ENCODE data around the gene ONECUT3.
"Not testable (repeated sequence)": the region's sequence is repeated elsewhere in the genome, so short reads cannot be mapped to it uniquely, and the experiment has no call there.

ONECUT3 gene

GRCh38 chr19:1752757-1753728, at the start of gene ONECUT3:
TSS of gene ONECUT3 (plus strand) at chr19:1753506. CDS start at chr19:1753663, 157 bp downstream.
- no peak for DNase-seq

DNA sequence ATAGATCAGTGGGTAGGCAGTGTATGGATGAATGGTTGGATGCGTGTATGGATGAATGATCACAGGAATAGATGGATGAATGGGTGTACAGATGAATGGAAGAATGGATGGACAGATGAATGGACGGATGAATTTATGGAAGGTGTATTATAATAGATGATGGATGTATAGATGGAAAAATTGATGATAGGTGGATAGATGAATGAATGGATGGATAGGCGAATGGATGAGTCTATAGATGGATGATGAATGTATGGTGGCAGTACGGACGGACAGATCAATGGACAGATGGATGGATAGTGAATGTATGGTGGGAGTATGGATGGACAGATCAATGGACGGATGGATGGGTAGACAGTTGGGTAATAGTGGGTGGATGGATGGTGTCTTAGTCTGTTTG, 49.0 kb upstream of the ONECUT3 start:
- DNase-seq, result no peak

GRCh38 chr19:1705367-1705766, 47.9 kb upstream of the ONECUT3 start:
- no peak for DNase-seq

GRCh38 chr19:1706646-1707045, 46.7 kb upstream of the ONECUT3 start:
- not testable (repeated sequence) for DNase-seq

DNA sequence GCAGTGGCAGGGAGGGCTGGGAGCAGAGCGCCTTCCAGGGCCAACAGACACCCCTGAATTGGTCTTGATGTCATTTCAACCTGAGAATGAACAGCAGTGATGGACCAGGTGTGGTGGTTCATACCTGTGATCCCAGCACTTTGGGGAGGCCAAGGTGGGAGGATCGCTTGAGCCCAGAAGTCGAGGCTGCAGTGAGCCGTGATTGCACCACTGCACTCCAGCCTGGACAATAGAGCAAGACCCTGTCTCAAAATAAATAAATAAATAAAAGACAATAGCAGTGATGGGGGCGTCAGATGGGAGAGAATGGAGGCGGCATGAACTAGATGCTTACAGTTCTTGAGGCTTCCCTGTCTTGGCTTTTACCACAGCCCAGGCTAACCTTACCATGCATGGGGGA, 46.1 kb upstream of the ONECUT3 start:
- DNase-seq, result no peak

DNA sequence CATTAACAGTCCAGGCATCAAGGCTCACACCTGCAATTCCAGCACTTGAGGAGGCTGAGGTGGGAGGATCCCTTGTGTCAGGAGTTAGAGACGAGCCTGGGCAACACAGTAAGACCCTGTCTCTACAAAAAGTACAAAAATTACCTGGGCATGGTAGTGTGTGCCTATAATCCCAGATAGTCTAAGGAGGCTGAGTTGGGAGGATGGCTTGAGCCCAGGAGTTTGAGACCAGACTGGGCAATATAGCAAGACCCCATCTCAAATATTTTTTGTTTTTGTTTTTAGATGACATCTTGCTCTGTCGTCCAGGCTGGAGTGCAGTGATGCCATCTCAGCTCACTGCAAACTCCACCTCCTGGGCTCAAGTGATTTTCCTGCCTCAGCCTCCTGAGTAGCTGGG, 40.1 kb upstream of the ONECUT3 start:
- no peak for DNase-seq

GRCh38 chr19:1715540-1715939, 37.8 kb upstream of the ONECUT3 start:
- no peak for DNase-seq

DNA sequence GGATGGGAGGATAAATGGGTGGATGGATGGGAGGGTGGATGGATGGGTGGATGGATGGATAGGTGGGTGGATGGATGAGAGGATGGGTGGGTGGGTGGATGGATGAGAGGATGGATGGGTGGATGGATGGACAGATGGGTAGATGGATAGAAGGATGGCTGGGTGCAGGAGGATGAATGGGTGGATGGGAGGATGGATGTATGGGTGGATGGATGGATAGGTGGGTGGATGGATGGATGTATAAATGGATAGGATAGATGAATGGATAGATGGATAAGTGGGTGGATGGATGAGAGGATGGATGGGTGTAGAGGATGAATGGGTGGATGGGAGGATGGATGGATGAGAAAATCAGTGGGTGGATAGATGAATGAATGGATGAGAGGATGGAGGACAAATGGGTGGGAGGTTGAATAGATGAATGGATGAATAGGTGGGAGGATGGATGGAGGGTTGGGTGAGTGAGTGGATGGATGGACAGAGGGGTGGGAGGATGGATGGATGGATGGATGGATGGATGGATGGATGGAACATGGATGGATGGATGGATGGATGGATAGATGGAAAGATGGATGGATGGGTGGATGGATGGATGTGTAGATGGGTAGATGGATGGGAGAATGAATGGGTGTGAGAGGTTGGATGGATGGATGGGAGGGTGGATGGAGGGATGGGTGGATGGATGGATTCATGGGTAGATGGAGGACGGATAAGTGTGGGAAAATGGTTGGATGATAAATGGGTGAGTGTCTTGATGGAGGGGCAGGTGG, 35.9 kb upstream of the ONECUT3 start:
- no peak for DNase-seq

GRCh38 chr19:1717970-1718264, 35.4 kb upstream of the ONECUT3 start:
- no peak for DNase-seq

DNA sequence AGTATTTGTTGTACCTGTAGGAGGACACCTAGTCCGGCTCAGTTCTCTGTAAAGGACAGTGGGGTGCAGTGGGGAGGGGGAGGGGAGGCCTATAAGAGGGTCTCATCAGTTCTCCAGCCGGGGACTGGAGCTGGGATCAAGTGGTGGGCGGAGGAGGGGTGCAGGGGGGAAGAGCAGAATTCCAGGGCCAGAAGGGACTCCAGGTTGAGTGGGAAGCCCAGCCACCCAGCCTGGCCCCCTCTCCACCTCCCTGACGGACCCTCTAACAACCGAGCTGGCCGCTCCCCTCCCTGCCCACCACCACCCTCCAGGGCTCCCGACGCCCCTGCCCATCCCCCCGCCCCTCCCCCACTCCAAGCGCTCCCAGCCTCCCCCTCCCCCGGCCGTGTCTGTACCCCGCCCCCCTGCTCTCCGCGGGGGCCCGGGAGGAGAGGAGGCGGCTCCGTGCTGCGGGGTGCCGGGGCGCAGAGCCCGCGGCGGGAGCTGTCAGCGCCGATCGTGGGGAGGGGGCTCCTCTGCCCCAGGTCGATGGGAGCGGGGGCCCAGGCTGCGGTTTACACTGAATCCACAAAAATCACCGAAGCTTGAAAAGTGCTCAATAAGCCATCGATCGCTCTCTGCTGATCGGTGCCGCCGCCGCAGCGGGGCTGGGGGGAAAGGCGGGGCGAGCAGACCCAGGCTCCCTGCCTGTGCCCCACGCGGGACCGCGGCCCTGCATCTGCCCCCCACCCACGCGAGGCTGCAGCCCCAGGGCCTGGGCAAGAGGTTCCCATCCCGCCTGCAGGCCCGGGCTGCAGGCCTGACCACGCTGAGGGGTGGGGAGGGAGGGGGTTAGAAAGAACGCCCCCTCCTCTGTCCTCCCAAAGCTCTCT, 34.6 kb upstream of the ONECUT3 start:
- no peak for DNase-seq

DNA sequence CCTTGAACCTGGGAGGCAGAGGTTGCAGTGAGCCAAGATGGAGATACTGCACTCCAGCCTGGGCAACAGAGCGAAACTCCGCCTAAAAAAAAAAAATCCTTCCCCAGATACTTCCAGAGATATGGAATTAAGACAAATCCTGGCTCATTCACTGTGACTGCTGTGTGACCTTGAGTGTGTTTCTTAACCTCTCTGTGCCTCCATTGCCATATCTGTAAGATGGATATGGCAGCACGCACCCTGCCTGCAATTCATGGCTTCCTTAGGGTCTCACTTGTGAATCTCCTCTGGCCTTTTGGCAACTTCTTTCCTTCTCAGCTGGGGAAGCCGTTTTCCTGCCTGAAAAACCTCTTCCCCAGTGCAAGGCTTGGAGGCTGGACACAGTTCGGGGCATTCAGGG, 33.8 kb upstream of the ONECUT3 start:
- DNase-seq, result no peak

DNA sequence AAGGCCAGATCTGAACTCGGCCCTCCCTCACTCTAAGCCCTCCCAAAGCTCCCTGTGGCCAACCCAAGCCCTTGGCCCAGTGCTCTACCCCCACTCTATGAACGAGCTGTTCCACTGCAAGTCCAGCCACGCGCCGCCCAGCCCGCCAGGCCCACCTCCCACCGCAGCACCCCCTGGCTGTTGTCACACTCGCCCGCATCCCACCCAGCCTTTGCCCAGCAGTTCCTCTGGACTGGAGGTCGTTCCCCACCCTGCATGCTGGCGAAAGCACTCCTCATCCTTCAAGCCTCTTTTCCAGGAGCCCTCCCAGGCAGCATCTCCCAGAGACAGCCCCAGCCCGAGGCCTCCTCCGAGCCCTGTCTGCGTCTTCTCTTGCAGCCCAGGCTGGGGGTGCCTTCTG, 33.1 kb upstream of the ONECUT3 start:
- DNase-seq, result no peak

DNA sequence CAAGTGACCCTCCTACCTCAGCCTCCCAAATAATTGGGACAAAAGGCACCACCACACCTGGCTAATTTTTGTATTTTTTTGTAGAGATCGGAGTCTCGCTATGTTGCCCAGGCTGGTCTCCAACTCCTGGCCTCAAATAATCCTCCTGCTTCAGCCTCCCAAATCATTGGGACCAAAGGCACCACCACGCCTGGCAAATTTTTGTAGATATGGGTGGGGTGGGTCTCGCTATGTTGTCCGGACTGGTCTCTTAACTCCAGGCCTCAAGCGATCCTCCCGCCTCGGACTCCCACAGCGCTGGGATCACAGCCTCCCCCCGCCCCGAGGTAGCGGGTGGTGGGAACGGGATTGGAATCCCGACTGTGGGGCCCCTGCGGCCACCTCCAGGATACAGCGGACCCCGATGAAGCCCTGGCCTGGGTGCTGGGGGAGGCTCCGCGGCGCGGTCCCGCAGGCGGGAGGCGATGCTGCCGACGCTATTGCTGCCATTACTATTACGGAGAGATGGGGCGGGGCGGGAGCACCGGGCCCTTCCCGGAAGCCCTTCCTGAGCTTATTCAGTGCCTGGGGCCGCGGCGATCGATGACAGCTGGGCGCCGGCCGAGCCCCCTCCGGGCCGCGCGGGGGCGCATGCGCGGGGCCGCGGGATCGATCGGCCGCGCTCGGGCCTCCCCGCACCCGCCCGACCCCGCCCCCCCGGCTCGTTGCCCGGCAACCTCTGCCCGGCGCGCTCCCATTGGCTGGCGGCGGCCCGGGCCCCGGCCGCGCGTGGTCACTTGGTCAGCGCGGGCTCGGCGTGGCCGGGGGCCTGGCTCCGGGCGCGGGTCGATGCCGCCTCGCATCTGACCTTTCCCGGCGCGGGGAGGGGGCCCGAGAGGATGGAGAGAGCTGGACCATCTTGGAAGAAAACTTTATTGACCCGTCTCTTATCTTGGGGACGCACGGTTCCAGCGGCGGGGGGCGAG, 27.9 kb upstream of the ONECUT3 start:
- DNase-seq, result peak; percentile 77

DNA sequence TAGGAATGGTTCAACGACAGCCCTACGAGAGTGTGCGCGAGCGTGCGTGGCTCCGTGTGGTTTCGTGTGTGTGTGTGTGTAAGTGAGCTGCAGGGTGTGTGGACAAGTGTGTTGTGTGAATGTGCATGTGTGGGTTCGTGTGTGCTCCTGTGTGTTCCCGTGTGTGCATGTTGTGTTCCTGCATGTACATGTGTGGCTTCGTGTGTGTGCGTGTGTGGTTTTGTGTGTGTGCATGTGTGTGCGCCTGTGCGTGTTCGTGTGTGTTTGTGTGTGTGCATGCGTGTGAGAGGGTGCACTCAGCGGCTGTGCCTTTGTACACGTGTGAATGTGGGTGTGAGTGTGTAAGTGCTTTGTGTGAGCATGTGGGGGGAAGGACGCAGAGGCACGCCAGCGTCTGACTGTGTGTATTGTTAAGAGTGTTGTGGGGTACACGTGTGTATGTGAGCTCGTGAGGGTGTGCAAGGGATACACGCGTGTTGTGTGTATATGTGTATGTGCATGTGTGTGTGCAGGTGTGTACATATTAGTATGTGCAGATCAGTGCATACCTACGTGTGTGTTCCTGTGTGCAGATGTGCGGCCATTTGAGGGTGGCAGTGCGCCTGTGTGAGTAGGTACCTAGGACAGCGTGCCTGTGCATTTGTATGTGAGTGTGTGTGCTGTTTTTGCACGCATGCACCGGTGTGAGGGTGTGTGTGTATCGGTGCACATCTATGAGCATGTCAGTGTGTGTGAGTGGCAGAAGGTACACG, 24.3 kb upstream of the ONECUT3 start:
- no peak for DNase-seq

GRCh38 chr19:1729568-1729925, 23.8 kb upstream of the ONECUT3 start:
- no peak for DNase-seq

- no peak for DNase-seq
Observed at GRCh38 chr19:1730157-1730556, 23.1 kb upstream of the ONECUT3 start.

GRCh38 chr19:1734321-1734966, 18.9 kb upstream of the ONECUT3 start:
- DNase-seq, result no peak

DNA sequence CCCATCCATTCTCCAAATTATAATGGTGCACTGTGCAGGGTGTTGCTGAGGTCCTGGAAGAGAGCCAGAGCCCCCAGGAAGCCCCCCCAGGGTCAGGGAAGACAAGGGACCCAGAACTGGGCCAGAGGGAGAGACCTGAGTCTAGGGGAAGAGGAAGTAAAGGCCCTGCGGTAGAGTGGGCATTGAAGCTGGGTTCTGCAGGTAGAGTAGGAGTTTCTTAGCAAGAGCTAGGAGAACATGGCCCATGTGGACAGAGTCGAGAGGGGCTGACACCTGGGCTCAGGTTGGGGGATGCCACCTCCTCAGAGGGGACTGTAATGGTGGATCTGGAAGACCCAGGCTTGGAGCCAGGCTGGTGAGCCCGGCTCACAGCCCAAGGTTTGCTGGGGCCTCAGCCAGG, 17.0 kb upstream of the ONECUT3 start:
- DNase-seq, result no peak

DNA sequence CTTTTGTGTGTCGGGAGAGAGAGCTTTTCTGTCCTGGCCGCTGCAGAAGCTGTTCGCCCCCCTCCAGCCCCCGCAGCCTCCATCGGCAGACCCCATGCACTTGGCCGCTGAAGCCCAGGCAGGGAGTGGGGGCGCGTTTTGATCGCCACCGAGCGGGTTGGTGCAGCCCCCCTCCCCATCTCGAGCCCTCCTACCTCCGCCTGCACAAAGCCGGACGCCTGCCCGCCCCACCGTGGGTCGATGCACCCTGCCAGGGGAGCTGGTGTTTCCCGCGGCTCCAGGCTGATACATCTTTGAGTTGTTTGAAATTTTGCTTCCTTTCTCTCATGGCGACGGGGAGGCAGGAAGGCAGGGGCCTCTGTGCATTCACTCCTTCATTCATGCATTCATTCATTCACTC, 16.4 kb upstream of the ONECUT3 start:
- no peak for DNase-seq

DNA sequence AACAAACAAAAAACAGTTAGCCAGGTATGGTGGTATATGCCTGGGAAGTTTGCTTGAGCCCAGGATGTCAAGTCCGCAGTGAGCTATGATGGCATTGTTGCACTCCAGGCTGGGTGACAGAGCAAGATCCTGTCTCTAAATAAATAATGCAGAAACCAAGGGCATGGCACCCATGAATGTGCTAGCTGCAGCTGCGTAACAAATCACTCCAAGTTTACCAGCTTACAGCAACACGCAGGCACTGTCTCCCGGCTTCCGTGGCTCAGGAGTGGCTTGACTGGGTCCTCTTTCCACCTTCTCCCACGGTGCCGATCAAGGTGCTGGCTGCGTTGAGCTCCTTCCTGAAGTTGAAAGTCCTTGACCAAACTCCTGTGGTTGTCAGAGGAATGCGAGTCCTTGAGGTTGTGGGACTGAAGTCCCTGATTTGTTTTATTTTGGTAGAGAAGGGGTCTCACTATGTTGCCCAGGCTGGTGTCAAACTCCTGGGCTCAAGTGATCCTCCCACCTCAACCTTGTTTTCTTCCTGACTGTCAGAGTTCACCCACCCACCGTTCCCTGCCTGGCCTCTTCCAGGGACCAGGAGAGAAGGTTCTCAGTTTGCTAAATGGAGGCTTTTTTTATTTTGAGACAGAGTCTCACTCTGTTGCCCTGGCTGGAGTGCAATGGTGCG, 13.2 kb upstream of the ONECUT3 start:
- DNase-seq, result no peak

Measured in right hindlimb (tissue), 1 donor.